Effector memory CD8-positive, alpha-beta T cell (primary cell): ENCODE measurements around the gene MFNG.
"Not testable (repeated sequence)": the region's sequence is repeated elsewhere in the genome, so short reads cannot be mapped to it uniquely, and the experiment has no call there.

Experiments
- ATAC-seq: fragments of 150-1000 bp; cut with Tn5 transposase; replicated peaks from 2 replicates; pipeline ENCODE4 v1.10.0; 2021; ENCODE audit warnings: mild to moderate bottlenecking, moderate library complexity
- DNase-seq, 3 experiments: peaks; one replicate each; pipeline ENCODE4 v3.0.0; 2021
- H3K27ac Mint-ChIP-seq, 2 donors: one replicate each; pipeline ENCODE4 v1.8.0; 2022; ENCODE audit warnings: mild to moderate bottlenecking in 2 of 2, mixed read lengths in 2 of 2, moderate library complexity in 2 of 2
- H3K27me3 Mint-ChIP-seq, 2 donors: one replicate each; pipeline ENCODE4 v1.8.0; 2022; ENCODE audit warnings: mixed read lengths in 2 of 2
- H3K36me3 Mint-ChIP-seq: one replicate; pipeline ENCODE4 v1.8.0; 2022; ENCODE audit warnings: mild to moderate bottlenecking, moderate library complexity, mixed read lengths; ENCODE audit not compliant: insufficient read depth
- H3K4me1 Mint-ChIP-seq, 2 donors: one replicate each; pipeline ENCODE4 v1.8.0; 2022; ENCODE audit warnings: low read depth in 2 of 2, mixed read lengths in 2 of 2
- H3K4me3 Mint-ChIP-seq, 2 donors: one replicate each; pipeline ENCODE4 v1.8.0; 2022; ENCODE audit warnings: mild to moderate bottlenecking in 2 of 2, mixed read lengths in 2 of 2, moderate library complexity in 2 of 2
- H3K9me3 Mint-ChIP-seq, 2 donors: one replicate each; pipeline ENCODE4 v1.8.0; 2022; ENCODE audit warnings: mixed read lengths in 2 of 2

The MFNG gene

DNA sequence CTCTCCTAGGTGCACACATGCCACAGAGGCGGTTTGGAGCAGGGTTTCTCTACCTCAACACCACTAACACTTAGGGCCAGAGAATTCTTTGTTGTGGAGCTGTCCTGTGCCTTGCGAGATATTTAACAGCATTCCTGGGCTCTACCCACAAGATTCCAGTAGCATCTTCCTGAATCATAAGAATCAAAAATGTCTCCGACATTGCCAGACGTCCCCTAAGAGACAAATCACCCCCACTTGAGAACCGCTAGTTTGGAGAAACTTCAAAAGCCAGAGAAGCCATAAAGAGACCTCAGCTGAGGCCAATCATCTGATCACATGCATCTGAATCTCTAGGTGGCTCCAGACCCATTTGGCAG is 16.1 kb downstream of the MFNG start:
- Mint-ChIP-seq H3K27me3 (no peaks in the 10 kb centered on the region), H3K27ac (no peak overlapping the region), H3K4me3 (no peak overlapping the region), H3K36me3 (peaks cover 34% of the 10 kb centered on the region), H3K4me1 (peaks cover 14 to 23% of the 10 kb centered on the region in 2 donors), H3K9me3 (no peaks in the 10 kb centered on the region)
- no peak for ATAC-seq
- no peak for DNase-seq

- DNase-seq (no peak), ATAC-seq (no peak)
- no peaks in the 10 kb centered on the region for H3K27me3 Mint-ChIP-seq
- H3K9me3 Mint-ChIP-seq: no peaks in the 10 kb centered on the region
- H3K27ac Mint-ChIP-seq: peak overlapping the region in 1 of 2 donors; percentile 39
- peaks cover 14 to 23% of the 10 kb centered on the region in 2 donors for H3K4me1 Mint-ChIP-seq
- H3K4me3 Mint-ChIP-seq: no peak overlapping the region
- H3K36me3 Mint-ChIP-seq: peaks cover 33% of the 10 kb centered on the region
Measured at GRCh38 chr22:37469416-37470086, 16.6 kb downstream of the MFNG start.

- ATAC-seq, H3K4me3 Mint-ChIP-seq, H3K27me3 Mint-ChIP-seq, DNase-seq, H3K9me3 Mint-ChIP-seq: not testable (repeated sequence)
- Mint-ChIP-seq H3K4me1 (peaks cover 11 to 23% of the 10 kb centered on the region in 2 donors), H3K27ac (peak overlapping the region in 1 of 2 donors; percentile 27), H3K36me3 (peaks cover 27% of the 10 kb centered on the region)
Measured at GRCh38 chr22:37468201-37468695, 17.9 kb downstream of the MFNG start.

DNA sequence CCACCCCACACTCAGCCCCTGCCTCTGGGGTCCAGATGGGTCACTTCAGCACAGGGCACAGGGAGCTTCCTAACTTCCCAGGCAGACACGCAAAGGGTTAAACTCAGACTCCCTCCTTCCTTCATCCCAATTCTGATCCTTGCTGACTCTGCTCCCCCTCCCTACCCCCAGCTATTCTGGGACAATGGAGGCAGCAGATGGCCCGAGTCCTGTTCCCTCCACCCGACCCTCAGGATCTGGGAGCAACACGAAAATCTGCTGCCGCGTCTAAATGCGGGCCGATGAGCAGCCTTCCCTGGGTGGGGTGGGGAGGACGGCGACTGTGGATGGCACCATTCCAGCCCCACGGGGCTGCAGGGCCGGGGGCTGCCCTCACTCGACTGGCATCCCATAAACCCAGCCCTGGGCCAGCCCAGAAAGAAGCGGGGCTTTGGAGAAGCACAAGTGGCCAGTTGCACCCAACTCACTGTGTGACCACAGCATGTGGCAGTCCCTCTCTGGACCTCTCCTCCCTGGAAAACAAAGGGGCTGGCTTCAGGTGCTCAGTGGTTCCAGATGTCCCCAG is 18.7 kb downstream of the MFNG start:
- ATAC-seq (no peak), DNase-seq (no peak)
- no peak overlapping the region for H3K4me3 Mint-ChIP-seq
- no peak overlapping the region for H3K27ac Mint-ChIP-seq
- no peaks in the 10 kb centered on the region for H3K27me3 Mint-ChIP-seq
- H3K4me1 Mint-ChIP-seq: peaks cover 8 to 20% of the 10 kb centered on the region in 2 donors
- peaks cover 21% of the 10 kb centered on the region for H3K36me3 Mint-ChIP-seq
- no peaks in the 10 kb centered on the region for H3K9me3 Mint-ChIP-seq

- H3K4me3 Mint-ChIP-seq: no peak overlapping the region
- peaks cover 14% of the 10 kb centered on the region for H3K36me3 Mint-ChIP-seq
- no peak overlapping the region for H3K27ac Mint-ChIP-seq
- H3K4me1 Mint-ChIP-seq: peaks cover 4 to 9% of the 10 kb centered on the region in 2 donors
- ATAC-seq (no peak), DNase-seq (no peak)
- no peaks in the 10 kb centered on the region for H3K27me3 Mint-ChIP-seq
- H3K9me3 Mint-ChIP-seq: no peaks in the 10 kb centered on the region
Measured at GRCh38 chr22:37464181-37464580, 22.0 kb downstream of the MFNG start.

GRCh38 chr22:37462983-37463382 is 23.2 kb downstream of the MFNG start:
- DNase-seq (no peak), ATAC-seq (no peak)
- Mint-ChIP-seq H3K9me3 (no peaks in the 10 kb centered on the region), H3K4me1 (peaks cover 4 to 7% of the 10 kb centered on the region in 2 donors), H3K4me3 (no peak overlapping the region), H3K27me3 (no peaks in the 10 kb centered on the region), H3K27ac (no peak overlapping the region), H3K36me3 (peaks cover 14% of the 10 kb centered on the region)

DNA sequence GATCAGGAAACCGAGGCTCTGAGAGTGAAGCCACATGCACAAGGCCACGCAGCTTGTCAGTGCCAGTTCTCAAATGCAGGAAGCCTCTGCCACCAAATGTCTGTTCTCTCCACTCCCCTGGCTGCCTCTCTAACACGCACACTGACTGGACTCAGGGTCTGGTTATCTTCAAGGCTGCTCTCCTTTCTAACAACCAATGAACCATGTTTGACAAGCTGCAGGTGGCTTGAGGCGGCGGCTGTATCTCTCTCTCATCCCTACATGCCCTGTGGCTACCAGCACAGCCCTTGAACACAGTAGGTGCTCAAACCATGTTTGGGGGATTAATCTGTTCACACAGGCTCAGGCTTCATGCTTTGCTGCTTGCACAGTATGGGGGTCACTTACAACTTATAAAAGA is 23.7 kb downstream of the MFNG start:
- DNase-seq: no peak
- Mint-ChIP-seq H3K27me3 (no peaks in the 10 kb centered on the region), H3K4me3 (no peak overlapping the region), H3K4me1 (peaks cover 4 to 6% of the 10 kb centered on the region in 2 donors), H3K27ac (peak overlapping the region in 1 of 2 donors; percentile 9), H3K36me3 (peaks cover 10% of the 10 kb centered on the region), H3K9me3 (no peaks in the 10 kb centered on the region)
- no peak for ATAC-seq

DNA sequence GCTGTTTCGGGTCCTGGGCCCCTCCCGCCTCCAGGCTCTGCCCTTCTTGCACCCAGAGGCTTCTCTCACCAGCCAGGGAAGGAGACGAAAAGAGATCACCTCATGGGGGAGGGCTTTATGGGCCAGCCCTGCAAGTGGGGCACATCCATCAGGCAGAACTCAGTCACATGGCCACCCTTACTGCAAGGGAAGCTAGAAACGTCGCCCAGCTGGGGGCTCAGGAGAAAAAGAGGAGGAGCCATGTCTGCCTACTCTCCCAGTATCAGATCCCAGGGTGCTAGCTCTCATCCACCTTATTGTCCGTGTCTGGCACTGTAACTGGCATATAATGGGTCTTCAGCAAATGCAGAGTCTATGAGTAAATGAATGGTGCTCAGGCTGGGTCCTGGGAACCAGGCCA is 24.2 kb downstream of the MFNG start:
- peaks cover 4 to 9% of the 10 kb centered on the region in 2 donors for H3K4me1 Mint-ChIP-seq
- ATAC-seq (no peak), DNase-seq (no peak)
- peak overlapping the region in 1 of 2 donors; percentile 9 for H3K27ac Mint-ChIP-seq
- no peak overlapping the region for H3K4me3 Mint-ChIP-seq
- no peaks in the 10 kb centered on the region for H3K9me3 Mint-ChIP-seq
- peaks cover 9% of the 10 kb centered on the region for H3K36me3 Mint-ChIP-seq
- H3K27me3 Mint-ChIP-seq: no peaks in the 10 kb centered on the region

GRCh38 chr22:37460684-37461083 is 25.5 kb downstream of the MFNG start:
- Mint-ChIP-seq H3K4me1 (peaks cover 2 to 8% of the 10 kb centered on the region in 2 donors), H3K36me3 (peaks cover 5% of the 10 kb centered on the region), H3K9me3 (no peaks in the 10 kb centered on the region), H3K27me3 (no peaks in the 10 kb centered on the region), H3K4me3 (no peak overlapping the region), H3K27ac (no peak overlapping the region)
- no peak for ATAC-seq
- DNase-seq: no peak

DNA sequence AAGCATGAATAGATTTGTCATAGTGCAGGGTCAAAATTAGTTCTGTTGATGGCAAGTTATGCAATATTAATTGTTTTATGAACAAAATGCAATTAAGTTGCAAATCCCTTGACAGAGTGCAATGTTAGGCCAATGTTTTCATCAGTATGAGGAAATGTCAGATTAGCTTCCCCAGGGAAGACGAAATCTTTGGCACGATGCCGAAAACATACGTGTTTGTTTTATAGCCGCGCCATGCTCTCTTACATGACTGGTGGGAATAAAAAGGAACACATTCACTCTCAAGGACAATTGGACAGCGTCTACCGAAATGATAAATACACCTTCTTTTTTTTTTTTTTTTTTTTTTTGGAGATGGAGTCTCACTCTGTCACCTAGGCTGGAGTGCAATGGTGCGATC is 27.0 kb downstream of the MFNG start:
- no peak overlapping the region for H3K4me3 Mint-ChIP-seq
- peaks cover 5% of the 10 kb centered on the region for H3K36me3 Mint-ChIP-seq
- DNase-seq: no peak
- peaks cover 0 to 6% of the 10 kb centered on the region in 2 donors for H3K4me1 Mint-ChIP-seq
- H3K27me3 Mint-ChIP-seq: no peaks in the 10 kb centered on the region
- H3K9me3 Mint-ChIP-seq: no peaks in the 10 kb centered on the region
- H3K27ac Mint-ChIP-seq: no peak overlapping the region
- ATAC-seq: no peak

DNA sequence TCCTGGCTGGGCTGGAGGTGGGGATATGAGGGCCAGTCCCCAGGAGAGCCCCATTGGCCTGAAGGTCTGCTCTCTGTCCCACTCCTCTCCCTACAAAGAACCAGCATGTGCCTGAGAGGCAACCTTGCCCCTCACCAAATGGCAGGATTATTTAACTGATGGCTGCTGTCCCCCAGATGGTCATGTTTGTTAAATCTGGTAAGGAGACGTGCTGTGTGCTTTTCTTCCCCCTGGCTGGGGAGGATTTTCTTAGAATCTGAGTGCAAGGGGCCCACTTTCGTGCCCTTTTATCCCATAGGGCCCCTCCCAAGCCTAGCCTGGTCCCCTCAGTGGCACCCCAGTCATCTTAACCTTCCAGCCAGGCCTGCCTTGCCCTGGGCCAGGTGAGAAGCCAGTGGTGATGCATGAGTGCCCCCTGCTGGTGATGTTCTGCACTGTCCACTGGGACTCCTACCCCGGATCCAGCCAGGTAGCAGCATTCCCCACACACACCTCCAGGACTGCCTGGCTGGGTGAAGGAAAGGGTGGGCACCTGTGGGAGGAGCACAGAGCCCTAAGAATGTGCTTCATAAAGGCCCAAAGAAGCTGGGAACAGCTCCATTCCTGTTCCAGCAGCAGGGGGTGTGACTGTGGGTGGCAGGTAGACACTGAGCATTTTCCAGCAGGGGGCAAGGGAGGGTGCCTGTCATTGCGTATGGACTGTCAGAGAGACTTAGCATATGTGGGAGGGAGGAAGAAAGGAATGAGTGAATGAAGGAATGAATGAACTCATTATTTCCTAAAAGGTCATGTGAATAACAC is 28.9 kb downstream of the MFNG start:
- no peak overlapping the region for H3K27ac Mint-ChIP-seq
- no peaks in the 10 kb centered on the region for H3K27me3 Mint-ChIP-seq
- H3K9me3 Mint-ChIP-seq: no peaks in the 10 kb centered on the region
- H3K4me1 Mint-ChIP-seq: peaks cover 0 to 6% of the 10 kb centered on the region in 2 donors
- no peak overlapping the region for H3K4me3 Mint-ChIP-seq
- ATAC-seq: peak; percentile 98
- peaks cover 5% of the 10 kb centered on the region for H3K36me3 Mint-ChIP-seq
- DNase-seq: peak; percentile 81 to 88 (median 85)

DNA sequence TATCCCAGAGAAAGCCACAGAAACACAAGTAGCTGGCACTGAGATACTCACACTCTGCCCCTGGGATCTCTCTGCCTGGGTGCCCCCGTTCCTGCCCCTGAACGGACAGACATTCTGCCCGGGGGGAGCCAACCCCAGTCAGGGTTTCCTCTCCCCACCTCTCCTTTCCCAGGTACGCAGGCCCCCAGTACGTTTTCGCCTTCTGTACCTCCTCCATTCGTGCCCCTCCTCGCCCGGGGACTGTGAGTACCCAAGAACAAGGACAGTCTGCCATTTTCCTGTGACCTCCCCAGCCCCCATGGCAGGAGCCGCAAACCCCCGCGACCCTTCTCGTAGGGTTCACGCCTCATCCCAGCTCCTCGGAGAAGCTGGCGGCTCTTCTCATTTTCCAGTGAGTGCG is 29.8 kb downstream of the MFNG start:
- DNase-seq: no peak
- H3K27ac Mint-ChIP-seq: no peak overlapping the region
- no peaks in the 10 kb centered on the region for H3K27me3 Mint-ChIP-seq
- H3K4me3 Mint-ChIP-seq: no peak overlapping the region
- peaks cover 5% of the 10 kb centered on the region for H3K36me3 Mint-ChIP-seq
- peaks cover 0 to 6% of the 10 kb centered on the region in 2 donors for H3K4me1 Mint-ChIP-seq
- H3K9me3 Mint-ChIP-seq: no peaks in the 10 kb centered on the region
- no peak for ATAC-seq

- H3K4me1 Mint-ChIP-seq: peaks cover 0 to 6% of the 10 kb centered on the region in 2 donors
- H3K4me3 Mint-ChIP-seq: no peak overlapping the region
- H3K36me3 Mint-ChIP-seq: peaks cover 5% of the 10 kb centered on the region
- ATAC-seq: no peak
- no peaks in the 10 kb centered on the region for H3K9me3 Mint-ChIP-seq
- H3K27me3 Mint-ChIP-seq: no peaks in the 10 kb centered on the region
- no peak for DNase-seq
- no peak overlapping the region for H3K27ac Mint-ChIP-seq
Measured at GRCh38 chr22:37455896-37456295, 30.3 kb downstream of the MFNG start.
